ENCODE measurements around the gene MCTP2. TPM values are rescaled to one million over a fixed set of nuclear protein-coding genes. Genes with fewer than 3 reads are reported as not detected.

MCTP2 gene
- total RNA-seq, 1 experiment from 2014 or later = 0.19 TPM

DNA sequence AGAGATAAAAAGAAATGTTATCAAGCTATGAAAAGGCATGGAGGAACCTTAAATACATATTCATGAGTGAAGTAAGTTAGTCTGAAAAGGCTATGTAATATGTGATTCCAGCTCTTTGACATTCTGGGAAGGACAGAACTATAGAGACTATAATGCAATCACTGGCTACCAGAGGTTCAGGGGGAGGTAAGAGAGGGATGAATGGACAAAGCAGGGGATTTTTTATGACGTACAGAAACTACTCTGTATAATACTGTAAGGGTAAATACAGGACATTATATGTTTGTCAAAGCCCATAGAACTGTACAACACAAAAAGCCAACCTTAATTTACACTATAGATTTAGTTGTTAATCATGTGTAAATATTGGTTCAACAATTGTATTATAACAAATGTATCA lies 46.1 kb downstream of the MCTP2 start:
- no peaks in the 10 kb centered on the region for H3K36me3 ChIP-seq (ENCODE audit: insufficient read depth, low read length, poor library complexity, severe bottlenecking)
- H3K27ac ChIP-seq (ENCODE audit: low read depth, low read length, poor library complexity, severe bottlenecking) = no peak overlapping the region
- ChIA-PET CTCF (no interaction called here), POLR2A (ENCODE audit: low non-redundant PET) (no interaction called here)
- DNase-seq (ENCODE audit: low spot score) = no peak
- intact Hi-C loops (cut with micrococcal nuclease; ENCODE audit: unreplicated experiment) = no loop called here
- no peaks in the 10 kb centered on the region for H3K9me3 ChIP-seq (ENCODE audit: low read depth, low read length, poor library complexity, severe bottlenecking)
- TF ChIP-seq EZH2 (IDR thresholded peaks at IDR 0.05; ENCODE audit: borderline replicate concordance, low read depth, low read length, poor library complexity, severe bottlenecking) = no peak
- TF ChIP-seq, protein P1, sequence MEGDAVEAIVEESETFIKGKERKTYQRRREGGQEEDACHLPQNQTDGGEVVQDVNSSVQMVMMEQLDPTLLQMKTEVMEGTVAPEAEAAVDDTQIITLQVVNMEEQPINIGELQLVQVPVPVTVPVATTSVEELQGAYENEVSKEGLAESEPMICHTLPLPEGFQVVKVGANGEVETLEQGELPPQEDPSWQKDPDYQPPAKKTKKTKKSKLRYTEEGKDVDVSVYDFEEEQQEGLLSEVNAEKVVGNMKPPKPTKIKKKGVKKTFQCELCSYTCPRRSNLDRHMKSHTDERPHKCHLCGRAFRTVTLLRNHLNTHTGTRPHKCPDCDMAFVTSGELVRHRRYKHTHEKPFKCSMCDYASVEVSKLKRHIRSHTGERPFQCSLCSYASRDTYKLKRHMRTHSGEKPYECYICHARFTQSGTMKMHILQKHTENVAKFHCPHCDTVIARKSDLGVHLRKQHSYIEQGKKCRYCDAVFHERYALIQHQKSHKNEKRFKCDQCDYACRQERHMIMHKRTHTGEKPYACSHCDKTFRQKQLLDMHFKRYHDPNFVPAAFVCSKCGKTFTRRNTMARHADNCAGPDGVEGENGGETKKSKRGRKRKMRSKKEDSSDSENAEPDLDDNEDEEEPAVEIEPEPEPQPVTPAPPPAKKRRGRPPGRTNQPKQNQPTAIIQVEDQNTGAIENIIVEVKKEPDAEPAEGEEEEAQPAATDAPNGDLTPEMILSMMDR (conservative IDR thresholded peaks at IDR 0.05; ENCODE audit: low read depth, low read length) = no peak
- no TSS peak for BruUV-seq (replicated peaks)
- no peaks in the 10 kb centered on the region for H3K4me1 ChIP-seq (ENCODE audit: insufficient read depth, low read length, poor library complexity, severe bottlenecking)
- no peak overlapping the region for H3K4me3 ChIP-seq (ENCODE audit: low read depth, low read length, poor library complexity, severe bottlenecking)
- H3K27me3 ChIP-seq (replicated peaks; ENCODE audit: insufficient read depth, low read depth, low read length, poor library complexity) = no peaks in the 10 kb centered on the region

DNA sequence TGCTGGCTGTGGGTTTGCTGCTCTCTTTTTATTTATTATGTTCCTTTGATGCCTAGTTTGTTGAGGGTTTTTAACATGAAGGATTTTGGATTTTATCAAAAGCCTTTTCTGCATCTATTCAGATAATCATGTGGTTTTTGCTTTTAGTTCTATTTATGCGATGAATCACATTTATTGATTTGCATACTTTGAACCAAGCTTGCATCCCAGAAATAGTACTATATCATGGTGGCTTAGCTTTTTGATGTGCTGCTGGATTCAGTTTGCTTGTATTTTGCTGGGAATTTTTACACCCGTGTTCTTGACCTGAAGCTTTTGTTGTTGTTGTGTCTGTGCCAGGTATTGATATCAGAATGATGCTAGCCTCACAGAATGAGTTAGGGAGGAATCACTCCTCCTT lies 48.4 kb downstream of the MCTP2 start:
- intact Hi-C loops (cut with micrococcal nuclease; ENCODE audit: unreplicated experiment) = no loop called here
- CTCF ChIA-PET = no interaction called here
- POLR2A ChIA-PET (ENCODE audit: low non-redundant PET) = no interaction called here
- H3K9me3 ChIP-seq (ENCODE audit: low read depth, low read length, poor library complexity, severe bottlenecking) = no peaks in the 10 kb centered on the region
- no peak overlapping the region for H3K4me3 ChIP-seq (ENCODE audit: low read depth, low read length, poor library complexity, severe bottlenecking)
- DNase-seq (ENCODE audit: low spot score) = no peak
- H3K27me3 ChIP-seq (replicated peaks; ENCODE audit: insufficient read depth, low read depth, low read length, poor library complexity) = no peaks in the 10 kb centered on the region
- H3K4me1 ChIP-seq (ENCODE audit: insufficient read depth, low read length, poor library complexity, severe bottlenecking) = no peaks in the 10 kb centered on the region
- H3K27ac ChIP-seq (ENCODE audit: low read depth, low read length, poor library complexity, severe bottlenecking) = no peak overlapping the region
- TF ChIP-seq, protein P1 (conservative IDR thresholded peaks at IDR 0.05; ENCODE audit: low read depth, low read length) = no peak
- TF ChIP-seq EZH2 (IDR thresholded peaks at IDR 0.05; ENCODE audit: borderline replicate concordance, low read depth, low read length, poor library complexity, severe bottlenecking) = no peak
- no peaks in the 10 kb centered on the region for H3K36me3 ChIP-seq (ENCODE audit: insufficient read depth, low read length, poor library complexity, severe bottlenecking)
- BruUV-seq (replicated peaks) = no TSS peak

DNA sequence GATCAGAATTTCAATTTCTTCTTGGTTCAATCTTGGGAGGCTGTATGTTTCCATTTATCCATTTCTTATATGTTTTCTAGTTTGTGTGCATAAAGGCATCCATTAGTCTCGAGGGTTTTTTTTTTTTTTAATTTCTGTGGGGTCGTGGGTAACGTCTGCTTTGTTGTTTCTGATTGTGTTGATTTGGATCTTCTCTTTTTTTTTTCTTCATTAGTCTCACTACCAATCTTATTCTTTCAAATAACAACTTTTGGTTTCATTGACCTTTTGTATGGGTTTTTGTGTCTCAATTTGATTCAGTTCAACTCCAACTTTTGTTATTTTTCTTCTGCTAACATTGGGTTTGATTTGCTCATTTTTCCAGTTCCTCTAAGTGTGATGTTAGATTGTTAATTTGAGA lies 48.9 kb downstream of the MCTP2 start:
- H3K4me1 ChIP-seq (ENCODE audit: insufficient read depth, low read length, poor library complexity, severe bottlenecking) = no peaks in the 10 kb centered on the region
- DNase-seq (ENCODE audit: low spot score) = no peak
- no peak overlapping the region for H3K27ac ChIP-seq (ENCODE audit: low read depth, low read length, poor library complexity, severe bottlenecking)
- TF ChIP-seq, protein P1 (conservative IDR thresholded peaks at IDR 0.05; ENCODE audit: low read depth, low read length) = no peak
- no peak for TF ChIP-seq EZH2 (IDR thresholded peaks at IDR 0.05; ENCODE audit: borderline replicate concordance, low read depth, low read length, poor library complexity, severe bottlenecking)
- ChIA-PET CTCF (no interaction called here), POLR2A (ENCODE audit: low non-redundant PET) (no interaction called here)
- no peaks in the 10 kb centered on the region for H3K27me3 ChIP-seq (replicated peaks; ENCODE audit: insufficient read depth, low read depth, low read length, poor library complexity)
- intact Hi-C loops (cut with micrococcal nuclease; ENCODE audit: unreplicated experiment) = no loop called here
- no peaks in the 10 kb centered on the region for H3K36me3 ChIP-seq (ENCODE audit: insufficient read depth, low read length, poor library complexity, severe bottlenecking)
- BruUV-seq (replicated peaks) = no TSS peak
- H3K4me3 ChIP-seq (ENCODE audit: low read depth, low read length, poor library complexity, severe bottlenecking) = no peak overlapping the region
- no peaks in the 10 kb centered on the region for H3K9me3 ChIP-seq (ENCODE audit: low read depth, low read length, poor library complexity, severe bottlenecking)
